SK-N-MC (cell line): ENCODE measurements around the gene MPO.

Experiments used
- EZH2 ChIP-seq: fragments of 200-600 bp; sonication (generic); IDR thresholded peaks from one replicate; pipeline ENCODE4 v1.6.1; 2017; ENCODE audit warnings: antibody characterized with exemption
- FOXP2 ChIP-seq: optimal IDR thresholded peaks from 2 replicates; pipeline ENCODE3; 2011; ENCODE audit warnings: mild to moderate bottlenecking, moderate library complexity; ENCODE audit not compliant: insufficient read depth; ENCODE audit errors: extremely low read length, control extremely low read depth
- POLR2AphosphoS5 ChIP-seq: IDR thresholded peaks from 2 replicates; pipeline ENCODE4 v1.6.1; 2012; ENCODE audit warnings: mild to moderate bottlenecking, low read depth, low read length, borderline replicate concordance

GRCh38 chr17:58302171-58302918 is 21.6 kb upstream of the MPO start:
- TF ChIP-seq EZH2 (no peak), POLR2AphosphoS5 (no peak), FOXP2 (no peak)
